ENCODE measurements around the gene HS3ST5. TPM values are rescaled to one million over a fixed set of nuclear protein-coding genes. Genes with fewer than 3 reads are reported as not detected.

HS3ST5 gene
- total and polyA plus RNA-seq, 2 experiments from 2014 or later: 2.8 to 3.5 TPM

DNA sequence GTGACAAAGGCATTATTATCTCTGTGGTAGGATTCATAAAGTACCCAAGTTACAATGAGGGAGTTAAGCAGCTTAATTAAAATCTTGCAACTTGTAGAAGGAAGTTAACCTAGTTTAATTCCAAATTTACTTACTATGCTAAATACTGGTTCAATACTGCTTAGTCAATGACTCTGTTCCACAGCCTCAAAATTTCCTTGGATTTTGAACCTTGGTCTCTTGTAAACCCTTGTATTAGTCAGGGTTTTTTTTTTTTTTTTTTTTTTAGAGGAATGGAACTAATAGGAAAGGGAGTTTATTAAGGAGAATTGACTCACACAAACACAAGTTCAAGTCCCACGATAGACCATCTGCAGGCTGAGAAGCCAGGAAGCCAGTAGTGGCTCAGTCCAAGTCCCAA is 163.4 kb downstream of the HS3ST5 start (continued):
- TF ChIP-seq, protein P1, sequence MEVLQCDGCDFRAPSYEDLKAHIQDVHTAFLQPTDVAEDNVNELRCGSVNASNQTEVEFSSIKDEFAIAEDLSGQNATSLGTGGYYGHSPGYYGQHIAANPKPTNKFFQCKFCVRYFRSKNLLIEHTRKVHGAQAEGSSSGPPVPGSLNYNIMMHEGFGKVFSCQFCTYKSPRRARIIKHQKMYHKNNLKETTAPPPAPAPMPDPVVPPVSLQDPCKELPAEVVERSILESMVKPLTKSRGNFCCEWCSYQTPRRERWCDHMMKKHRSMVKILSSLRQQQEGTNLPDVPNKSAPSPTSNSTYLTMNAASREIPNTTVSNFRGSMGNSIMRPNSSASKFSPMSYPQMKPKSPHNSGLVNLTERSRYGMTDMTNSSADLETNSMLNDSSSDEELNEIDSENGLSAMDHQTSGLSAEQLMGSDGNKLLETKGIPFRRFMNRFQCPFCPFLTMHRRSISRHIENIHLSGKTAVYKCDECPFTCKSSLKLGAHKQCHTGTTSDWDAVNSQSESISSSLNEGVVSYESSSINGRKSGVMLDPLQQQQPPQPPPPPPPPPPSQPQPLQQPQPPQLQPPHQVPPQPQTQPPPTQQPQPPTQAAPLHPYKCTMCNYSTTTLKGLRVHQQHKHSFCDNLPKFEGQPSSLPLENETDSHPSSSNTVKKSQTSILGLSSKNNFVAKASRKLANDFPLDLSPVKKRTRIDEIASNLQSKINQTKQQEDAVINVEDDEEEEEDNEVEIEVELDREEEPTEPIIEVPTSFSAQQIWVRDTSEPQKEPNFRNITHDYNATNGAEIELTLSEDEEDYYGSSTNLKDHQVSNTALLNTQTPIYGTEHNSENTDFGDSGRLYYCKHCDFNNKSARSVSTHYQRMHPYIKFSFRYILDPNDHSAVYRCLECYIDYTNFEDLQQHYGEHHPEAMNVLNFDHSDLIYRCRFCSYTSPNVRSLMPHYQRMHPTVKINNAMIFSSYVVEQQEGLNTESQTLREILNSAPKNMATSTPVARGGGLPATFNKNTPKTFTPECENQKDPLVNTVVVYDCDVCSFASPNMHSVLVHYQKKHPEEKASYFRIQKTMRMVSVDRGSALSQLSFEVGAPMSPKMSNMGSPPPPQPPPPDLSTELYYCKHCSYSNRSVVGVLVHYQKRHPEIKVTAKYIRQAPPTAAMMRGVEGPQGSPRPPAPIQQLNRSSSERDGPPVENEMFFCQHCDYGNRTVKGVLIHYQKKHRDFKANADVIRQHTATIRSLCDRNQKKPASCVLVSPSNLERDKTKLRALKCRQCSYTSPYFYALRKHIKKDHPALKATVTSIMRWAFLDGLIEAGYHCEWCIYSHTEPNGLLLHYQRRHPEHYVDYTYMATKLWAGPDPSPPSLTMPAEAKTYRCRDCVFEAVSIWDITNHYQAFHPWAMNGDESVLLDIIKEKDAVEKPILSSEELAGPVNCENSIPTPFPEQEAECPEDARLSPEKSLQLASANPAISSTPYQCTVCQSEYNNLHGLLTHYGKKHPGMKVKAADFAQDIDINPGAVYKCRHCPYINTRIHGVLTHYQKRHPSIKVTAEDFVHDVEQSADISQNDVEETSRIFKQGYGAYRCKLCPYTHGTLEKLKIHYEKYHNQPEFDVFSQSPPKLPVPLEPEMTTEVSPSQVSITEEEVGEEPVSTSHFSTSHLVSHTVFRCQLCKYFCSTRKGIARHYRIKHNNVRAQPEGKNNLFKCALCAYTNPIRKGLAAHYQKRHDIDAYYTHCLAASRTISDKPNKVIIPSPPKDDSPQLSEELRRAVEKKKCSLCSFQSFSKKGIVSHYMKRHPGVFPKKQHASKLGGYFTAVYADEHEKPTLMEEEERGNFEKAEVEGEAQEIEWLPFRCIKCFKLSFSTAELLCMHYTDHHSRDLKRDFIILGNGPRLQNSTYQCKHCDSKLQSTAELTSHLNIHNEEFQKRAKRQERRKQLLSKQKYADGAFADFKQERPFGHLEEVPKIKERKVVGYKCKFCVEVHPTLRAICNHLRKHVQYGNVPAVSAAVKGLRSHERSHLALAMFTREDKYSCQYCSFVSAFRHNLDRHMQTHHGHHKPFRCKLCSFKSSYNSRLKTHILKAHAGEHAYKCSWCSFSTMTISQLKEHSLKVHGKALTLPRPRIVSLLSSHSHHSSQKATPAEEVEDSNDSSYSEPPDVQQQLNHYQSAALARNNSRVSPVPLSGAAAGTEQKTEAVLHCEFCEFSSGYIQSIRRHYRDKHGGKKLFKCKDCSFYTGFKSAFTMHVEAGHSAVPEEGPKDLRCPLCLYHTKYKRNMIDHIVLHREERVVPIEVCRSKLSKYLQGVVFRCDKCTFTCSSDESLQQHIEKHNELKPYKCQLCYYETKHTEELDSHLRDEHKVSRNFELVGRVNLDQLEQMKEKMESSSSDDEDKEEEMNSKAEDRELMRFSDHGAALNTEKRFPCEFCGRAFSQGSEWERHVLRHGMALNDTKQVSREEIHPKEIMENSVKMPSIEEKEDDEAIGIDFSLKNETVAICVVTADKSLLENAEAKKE (CRISPR knock-in tag; IDR thresholded peaks at IDR 0.05): no peak
- no peak for TF ChIP-seq NANOG (IDR thresholded peaks at IDR 0.05; ENCODE audit: borderline replicate concordance)
- TF ChIP-seq ZNF114 (CRISPR knock-in tag; IDR thresholded peaks at IDR 0.05): no peak
- TF ChIP-seq ZNF331 (CRISPR knock-in tag; IDR thresholded peaks at IDR 0.05; ENCODE audit: low read depth): no peak
- no peak for TF ChIP-seq EZH2phosphoT487 (IDR thresholded peaks at IDR 0.05; ENCODE audit: unreplicated experiment)
- TF ChIP-seq JUNB (IDR thresholded peaks at IDR 0.05; ENCODE audit: unreplicated experiment): no peak
- no peak for TF ChIP-seq CREB1 (CRISPR knock-in tag; IDR thresholded peaks at IDR 0.05; ENCODE audit: low read depth)

DNA sequence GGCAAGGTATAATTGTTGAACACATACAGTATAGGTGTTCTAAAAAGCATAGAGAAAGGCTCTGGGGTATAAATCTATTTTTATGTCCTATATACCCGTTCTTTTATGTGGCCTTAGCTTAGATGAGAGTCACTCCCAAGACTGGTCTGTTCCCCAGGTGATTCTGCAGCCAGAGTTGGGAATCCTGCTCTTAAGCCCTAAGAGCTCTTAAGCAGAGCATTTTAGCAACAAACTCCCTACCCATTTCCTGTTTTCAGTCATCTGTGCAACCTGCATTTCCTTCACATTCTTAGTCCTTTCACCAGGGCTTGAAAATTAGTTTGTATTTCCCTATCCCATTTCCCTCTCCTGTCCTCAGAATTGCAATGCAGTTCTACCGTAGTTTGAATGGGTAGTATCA is 166.1 kb downstream of the HS3ST5 start:
- Histone ChIP-seq H3K36me3 (ENCODE audit: insufficient read depth) (no peaks in the 10 kb centered on the region), H3K27me3 (ENCODE audit: insufficient read depth) (no peaks in the 10 kb centered on the region), H3K4me1 (ENCODE audit: insufficient read depth) (peaks cover 41% of the 10 kb centered on the region), H4K20me1 (replicated peaks; ENCODE audit: insufficient read depth) (no peaks in the 10 kb centered on the region), H3K4me2 (peak overlapping the region; percentile 14), H3F3A (replicated peaks; ENCODE audit: low read depth) (no peaks in the 10 kb centered on the region), H3K9me2 (ENCODE audit: insufficient read depth) (no peaks in the 10 kb centered on the region), H3K27ac (ENCODE audit: low read depth) (peak overlapping the region; percentile 28; the same call in 1 of the 2 replicates), H3K79me2 (replicated peaks; ENCODE audit: insufficient read depth) (no peaks in the 10 kb centered on the region), H2AFZ (no peak overlapping the region), H3K4me3 (no peak overlapping the region)
- H3K9me3 Mint-ChIP-seq: no peaks in the 10 kb centered on the region
- H3K27me3 Mint-ChIP-seq (ENCODE audit: insufficient read depth, low read depth, poor library complexity): peaks cover 6% of the 10 kb centered on the region
- H3K36me3 Mint-ChIP-seq (ENCODE audit: low read depth): no peaks in the 10 kb centered on the region; the same call in 2 of the 3 replicates
- TF ChIP-seq JUNB (IDR thresholded peaks at IDR 0.05; ENCODE audit: unreplicated experiment): no peak
- TF ChIP-seq EZH2phosphoT487 (IDR thresholded peaks at IDR 0.05; ENCODE audit: unreplicated experiment): no peak
- TF ChIP-seq, protein P2, sequence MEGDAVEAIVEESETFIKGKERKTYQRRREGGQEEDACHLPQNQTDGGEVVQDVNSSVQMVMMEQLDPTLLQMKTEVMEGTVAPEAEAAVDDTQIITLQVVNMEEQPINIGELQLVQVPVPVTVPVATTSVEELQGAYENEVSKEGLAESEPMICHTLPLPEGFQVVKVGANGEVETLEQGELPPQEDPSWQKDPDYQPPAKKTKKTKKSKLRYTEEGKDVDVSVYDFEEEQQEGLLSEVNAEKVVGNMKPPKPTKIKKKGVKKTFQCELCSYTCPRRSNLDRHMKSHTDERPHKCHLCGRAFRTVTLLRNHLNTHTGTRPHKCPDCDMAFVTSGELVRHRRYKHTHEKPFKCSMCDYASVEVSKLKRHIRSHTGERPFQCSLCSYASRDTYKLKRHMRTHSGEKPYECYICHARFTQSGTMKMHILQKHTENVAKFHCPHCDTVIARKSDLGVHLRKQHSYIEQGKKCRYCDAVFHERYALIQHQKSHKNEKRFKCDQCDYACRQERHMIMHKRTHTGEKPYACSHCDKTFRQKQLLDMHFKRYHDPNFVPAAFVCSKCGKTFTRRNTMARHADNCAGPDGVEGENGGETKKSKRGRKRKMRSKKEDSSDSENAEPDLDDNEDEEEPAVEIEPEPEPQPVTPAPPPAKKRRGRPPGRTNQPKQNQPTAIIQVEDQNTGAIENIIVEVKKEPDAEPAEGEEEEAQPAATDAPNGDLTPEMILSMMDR (conservative IDR thresholded peaks at IDR 0.05; ENCODE audit: low read depth in 2 of 2): no peak
- no peak for TF ChIP-seq ZNF114 (CRISPR knock-in tag; IDR thresholded peaks at IDR 0.05)
- TF ChIP-seq EZH2 (IDR thresholded peaks at IDR 0.05; ENCODE audit: low read depth, unreplicated experiment): no peak
- TF ChIP-seq ZNF331 (CRISPR knock-in tag; IDR thresholded peaks at IDR 0.05; ENCODE audit: low read depth): no peak
- H3K27ac Mint-ChIP-seq: peak overlapping the region; percentile 91
- H3K4me1 Mint-ChIP-seq: peaks cover 54% of the 10 kb centered on the region
- DNase-seq (ENCODE audit: low spot score) (peak; percentile 58), ATAC-seq (peak; percentile 69)
- no peak overlapping the region; the same call in 2 of the 3 replicates for H3K4me3 Mint-ChIP-seq

Measured in GM23338 (cell line).